ENCODE results near the gene ARL16.
"Not testable (repeated sequence)": the region's sequence is repeated elsewhere in the genome, so short reads cannot be mapped to it uniquely, and the experiment has no call there.

ARL16 gene

GRCh38 chr17:81695211-81695610 is 11.6 kb upstream of the ARL16 start:
- DNase-seq = no peak

DNA sequence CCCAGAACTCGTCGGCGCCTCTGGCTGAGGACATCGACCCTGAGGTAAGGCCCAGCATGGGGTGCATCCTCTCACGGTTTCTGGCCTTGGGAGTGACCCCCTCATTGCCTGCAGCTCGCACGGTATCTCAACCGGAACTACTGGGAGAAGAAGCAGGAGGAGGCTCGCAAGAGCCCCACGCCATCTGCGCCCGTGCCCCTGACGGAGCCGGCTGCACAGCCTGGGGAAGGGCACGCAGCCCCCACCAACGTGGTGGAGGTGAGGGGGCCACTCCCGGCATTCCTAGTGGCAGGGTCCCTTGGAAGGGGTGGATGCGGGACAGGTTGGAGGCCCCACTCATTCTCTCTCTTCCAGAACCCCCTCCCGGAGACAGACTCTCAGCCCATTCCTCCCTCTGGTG is 11.2 kb upstream of the ARL16 start:
- no peak for DNase-seq

DNA sequence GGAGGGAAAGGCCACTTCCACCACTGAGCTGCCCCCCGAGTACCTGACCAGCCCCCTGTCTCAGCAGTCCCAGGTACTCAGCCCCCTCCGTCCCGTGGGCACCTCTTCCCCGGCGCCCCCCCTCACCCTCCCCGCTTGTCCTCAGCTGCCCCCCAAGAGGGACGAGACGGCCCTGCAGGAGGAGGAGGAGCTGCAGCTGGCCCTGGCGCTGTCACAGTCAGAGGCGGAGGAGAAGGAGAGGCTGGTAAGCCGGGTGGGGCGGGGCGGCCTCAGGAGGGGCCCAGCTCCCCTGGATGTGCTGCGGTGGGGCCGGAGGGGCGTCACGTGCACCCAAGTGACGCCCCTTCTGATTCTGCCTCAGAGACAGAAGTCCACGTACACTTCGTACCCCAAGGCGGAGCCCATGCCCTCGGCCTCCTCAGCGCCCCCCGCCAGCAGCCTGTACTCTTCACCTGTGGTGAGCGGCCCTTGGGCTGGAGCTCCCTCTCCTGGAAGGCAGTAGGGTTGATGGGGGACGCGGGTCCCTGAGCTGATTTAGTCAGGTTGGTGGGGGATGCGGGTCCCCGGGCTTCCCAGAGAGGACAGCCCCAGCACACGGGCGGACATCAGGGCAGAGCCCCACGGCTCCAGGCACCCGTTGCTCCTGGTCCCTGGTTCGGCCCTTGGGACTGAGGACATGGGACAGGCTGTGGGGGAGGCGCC is 10.1 kb upstream of the ARL16 start:
- no peak for DNase-seq

GRCh38 chr17:81691608-81692007 is 8.0 kb upstream of the ARL16 start:
- DNase-seq = no peak

GRCh38 chr17:81691196-81691595 is 7.6 kb upstream of the ARL16 start:
- no peak for DNase-seq

DNA sequence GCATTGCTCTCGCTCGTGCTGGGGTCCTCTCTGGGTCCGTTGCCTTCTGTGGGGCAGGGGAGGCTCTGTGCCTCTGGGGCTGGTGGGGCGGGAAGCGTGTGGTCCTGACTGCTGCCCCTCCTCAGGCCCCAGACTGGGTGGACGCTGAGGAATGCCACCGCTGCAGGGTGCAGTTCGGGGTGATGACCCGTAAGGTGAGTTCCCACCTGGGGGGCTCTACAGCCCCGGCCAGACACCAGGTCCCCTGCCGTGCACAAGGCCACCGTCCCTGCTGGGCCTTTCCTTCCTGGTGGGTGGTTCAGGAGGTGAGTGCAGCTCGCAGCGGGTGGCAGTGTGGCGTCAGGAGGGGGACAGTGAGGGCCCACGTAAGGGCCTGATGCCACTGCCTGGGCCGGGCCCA is 7.0 kb upstream of the ARL16 start:
- no peak for DNase-seq

DNA sequence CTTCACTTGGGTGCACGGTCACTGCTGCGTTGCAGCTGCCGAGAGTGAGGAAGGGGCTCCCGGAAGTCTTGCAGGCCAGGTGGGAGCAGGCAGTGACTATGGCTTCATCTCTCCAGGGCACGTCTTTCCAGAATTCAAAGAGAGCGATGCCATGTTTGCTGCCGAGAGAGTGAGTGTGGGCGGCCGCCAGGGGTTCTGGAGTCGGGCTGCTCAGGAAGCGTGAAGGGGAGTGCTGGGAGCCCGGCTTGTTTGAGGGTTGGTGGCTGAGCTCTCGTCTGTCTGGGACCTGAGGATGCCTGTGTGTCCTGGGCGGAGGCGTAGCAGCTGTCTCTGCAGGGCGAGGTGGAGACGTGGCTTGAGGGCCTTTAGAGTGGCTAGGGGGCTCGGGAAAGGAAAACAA is 6.5 kb upstream of the ARL16 start:
- no peak for DNase-seq

DNA sequence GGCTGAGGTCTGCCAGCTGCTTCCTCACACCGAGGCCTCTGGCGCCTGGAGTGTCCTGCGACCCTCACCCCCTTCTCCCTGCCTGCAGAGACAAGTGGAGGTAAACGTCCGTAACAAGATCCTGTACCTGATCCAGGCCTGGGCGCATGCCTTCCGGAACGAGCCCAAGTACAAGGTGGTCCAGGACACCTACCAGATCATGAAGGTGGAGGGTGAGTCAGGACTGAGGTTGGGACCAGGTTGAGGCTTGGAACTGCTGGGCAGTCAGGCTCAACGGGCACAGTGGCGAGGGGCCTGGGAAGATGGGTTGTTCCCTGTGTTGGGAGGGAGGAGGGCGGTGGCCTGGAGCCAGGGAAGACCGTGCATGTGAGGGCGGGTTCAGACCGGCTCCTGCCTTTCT is 5.0 kb upstream of the ARL16 start:
- no peak for DNase-seq

GRCh38 chr17:81687770-81688541 is 4.4 kb upstream of the ARL16 start:
- DNase-seq = no peak

- DNase-seq = no peak
Observed at GRCh38 chr17:81686614-81687013, 3.0 kb upstream of the ARL16 start.

- DNase-seq = no peak
Observed at GRCh38 chr17:81685108-81685507, 1.5 kb upstream of the ARL16 start.

GRCh38 chr17:81684442-81684911 is 880 bp upstream of the ARL16 start:
- no peak for DNase-seq

DNA sequence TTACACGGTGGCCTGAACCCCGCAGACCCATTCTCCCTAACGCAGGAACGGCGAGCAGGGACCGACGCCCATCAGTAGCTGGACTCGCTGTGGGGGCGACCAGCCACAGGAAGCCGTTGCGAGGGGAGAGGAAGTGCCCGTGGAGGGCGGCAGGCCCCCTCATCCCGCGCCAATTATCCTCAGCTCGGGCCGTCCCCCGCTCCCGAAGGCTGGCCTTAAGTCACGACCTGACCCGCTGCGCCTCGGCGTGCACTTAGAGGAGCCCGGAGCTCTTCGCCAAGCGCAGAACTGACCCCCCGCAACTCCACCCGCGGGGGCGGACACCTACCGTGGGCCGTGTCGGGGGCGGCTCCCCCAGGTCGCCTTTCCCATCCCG is 401 bp downstream of the ARL16 start:
- no peak for DNase-seq

DNA sequence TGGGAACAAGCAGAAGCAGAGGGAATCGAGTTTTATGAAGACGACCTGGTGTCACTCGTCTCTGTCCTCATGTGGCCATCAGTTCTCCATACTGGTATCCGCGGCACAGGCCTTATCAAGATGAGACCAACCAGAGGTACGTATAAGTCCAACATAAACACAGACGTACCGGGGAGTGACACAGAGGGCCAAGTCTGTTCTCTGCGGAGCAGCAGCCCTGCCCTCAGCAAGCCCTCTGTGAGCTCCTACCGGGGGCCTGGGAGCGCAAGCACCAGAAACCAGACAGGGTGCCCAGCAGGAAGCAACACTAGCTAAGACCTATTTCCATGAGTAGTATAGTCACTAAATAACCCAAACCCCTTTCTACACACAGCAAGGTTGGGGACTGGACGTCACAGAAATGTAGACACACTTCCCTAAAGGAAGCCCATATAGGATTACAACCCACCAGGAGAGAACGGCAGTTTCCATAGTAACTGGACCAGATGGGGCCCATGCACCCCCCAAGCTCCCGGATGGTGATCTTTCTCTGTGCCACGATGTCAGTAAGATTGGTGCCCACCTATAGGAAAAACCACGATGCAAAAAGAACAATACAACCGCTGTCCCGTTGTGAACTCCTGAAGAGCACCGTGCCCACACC is 911 bp downstream of the ARL16 start:
- no peak for DNase-seq

DNA sequence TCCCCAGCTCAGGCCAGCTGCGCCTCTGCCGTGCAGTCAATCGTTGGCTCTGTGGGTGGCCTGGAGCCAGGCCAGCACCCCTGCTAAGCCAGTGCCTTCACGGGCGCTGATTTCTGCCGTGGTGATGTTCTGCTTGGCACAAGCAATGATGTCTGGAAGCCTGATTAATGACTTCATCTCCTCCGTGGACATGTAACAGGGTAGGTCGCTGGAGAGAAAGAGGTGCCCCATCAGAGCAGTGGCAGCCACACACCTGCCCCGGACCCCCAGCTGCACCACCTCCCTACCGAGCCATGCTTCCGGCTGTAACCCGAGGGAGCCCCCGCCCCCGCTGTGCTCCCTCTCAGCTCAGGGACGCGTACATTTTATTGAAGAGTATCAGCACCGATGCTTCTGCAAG is 1.9 kb downstream of the ARL16 start:
- DNase-seq = no peak

GRCh38 chr17:81680150-81680549 is 3.4 kb downstream of the ARL16 start:
- DNase-seq = no peak

- DNase-seq = no peak
Observed at GRCh38 chr17:81676906-81677305, 6.7 kb downstream of the ARL16 start.

DNA sequence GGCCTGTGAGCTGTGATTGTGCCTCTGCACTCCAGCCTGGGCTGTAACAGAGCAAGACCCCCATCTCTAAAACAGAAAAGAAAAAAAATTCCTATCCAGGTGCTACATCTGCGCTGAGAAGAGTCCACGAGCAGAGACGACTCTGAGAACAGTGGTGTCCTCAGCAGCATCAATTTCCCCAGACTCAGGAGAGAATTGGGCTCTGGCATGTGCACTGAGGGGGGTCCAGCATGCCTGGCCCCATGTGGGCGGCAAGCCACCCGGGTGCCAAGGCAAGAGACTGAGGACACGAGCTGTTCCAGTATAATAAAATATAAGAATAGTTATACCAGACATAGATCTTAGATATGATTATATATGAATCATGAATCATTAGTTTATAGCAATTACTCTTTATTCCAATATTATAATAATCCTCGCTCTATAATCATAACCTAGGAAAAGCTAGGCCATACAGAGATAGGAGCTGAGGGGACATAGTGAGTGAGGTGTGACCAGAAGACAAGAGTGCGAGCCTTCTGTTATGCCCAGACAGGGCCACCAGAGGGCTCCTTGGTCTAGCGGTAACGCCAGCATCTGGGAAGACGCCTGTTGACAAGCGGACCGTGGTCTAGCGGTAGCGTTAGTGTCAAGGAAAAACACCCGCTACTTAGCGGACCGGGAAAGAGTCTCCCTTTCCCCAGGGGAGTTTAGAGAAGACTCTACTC is 7.9 kb downstream of the ARL16 start:
- DNase-seq = not testable (repeated sequence)

DNA sequence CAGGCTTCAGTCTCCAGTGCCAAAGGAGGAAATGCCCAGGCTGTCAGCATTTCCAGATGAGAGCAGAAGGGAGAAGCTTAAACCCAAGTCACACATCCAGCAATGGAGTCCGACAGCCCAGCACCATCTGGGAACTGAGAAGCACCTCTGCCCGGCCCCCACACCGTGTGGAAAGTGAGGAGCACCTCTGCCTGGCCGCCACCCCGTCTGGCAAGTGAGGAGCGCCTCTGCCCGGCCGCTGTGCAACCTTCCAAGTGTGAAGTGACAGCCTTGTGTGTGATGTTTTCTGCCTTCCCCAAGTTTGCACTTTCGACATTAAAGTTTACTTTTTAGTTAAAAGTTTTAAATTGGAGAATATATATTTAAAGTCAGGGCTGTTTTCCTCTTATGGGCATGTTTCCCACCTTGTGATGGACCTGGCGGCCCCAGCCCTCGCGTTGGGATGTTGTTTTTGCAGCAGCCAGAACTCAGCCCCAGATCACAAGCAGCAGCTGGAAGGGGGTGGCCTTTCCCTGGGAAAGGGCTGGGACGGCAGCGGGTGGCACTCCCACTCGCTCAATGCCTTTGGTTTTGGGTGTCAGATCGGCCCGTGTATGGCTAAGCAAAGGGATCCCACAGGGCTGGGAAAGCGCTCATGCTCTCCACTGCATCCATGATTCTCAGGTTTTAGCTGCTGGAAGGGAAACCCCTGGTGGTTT is 9.9 kb downstream of the ARL16 start:
- DNase-seq = no peak

DNA sequence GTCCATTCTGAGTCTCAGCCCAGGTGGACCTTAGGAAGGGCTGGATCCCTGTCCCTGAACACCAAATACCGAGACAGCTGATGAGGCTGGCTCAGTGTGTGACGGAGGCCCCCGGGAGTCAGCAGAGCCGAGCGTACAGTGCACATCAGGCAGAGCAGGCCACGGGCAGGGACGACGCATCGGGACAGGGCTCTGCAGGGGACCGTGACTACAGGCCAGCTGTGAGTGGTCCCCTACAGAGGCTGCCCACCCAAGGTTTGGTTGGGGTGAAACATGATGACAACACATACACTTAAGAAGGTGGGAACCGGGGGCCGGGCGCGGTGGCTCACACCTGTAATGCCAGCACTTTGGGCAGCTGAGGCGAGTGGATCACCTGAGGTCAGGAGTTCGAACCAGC is 10.6 kb downstream of the ARL16 start:
- DNase-seq = no peak

GRCh38 chr17:81672504-81672903 is 11.1 kb downstream of the ARL16 start:
- no peak for DNase-seq

- DNase-seq = no peak
Observed at GRCh38 chr17:81667754-81668153, 15.8 kb downstream of the ARL16 start.
